DMS114 treated with DMSO at 0.1 percent for 48 hours (cell line): ENCODE measurements around the gene PAPPA2.

ENCODE experiments used
- DNase-seq: peaks from one replicate; lab custom pipeline; 2025; ENCODE audit not compliant: unreplicated experiment; lab: John Stamatoyannopoulos, UW

The PAPPA2 gene

DNA sequence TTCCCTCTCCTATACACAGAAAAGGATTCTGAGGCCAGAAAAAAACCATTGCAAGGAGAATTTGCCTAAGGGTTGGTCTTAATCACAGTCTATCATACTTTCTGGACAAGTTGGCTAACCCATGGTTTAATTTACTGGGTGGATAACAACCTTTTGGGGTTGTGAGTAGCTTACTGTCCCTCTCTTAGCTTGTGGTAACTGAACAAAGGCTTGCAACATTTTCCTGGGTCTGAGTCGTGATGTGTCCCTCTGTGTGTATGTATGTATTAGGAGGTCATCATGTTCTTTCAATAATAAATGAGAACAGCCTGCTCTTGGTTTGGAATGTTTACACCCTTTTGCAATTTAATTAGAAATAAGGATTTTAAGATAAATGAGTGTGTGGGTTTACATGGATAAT lies 36.7 kb downstream of the PAPPA2 start:
- no peak for DNase-seq

DNA sequence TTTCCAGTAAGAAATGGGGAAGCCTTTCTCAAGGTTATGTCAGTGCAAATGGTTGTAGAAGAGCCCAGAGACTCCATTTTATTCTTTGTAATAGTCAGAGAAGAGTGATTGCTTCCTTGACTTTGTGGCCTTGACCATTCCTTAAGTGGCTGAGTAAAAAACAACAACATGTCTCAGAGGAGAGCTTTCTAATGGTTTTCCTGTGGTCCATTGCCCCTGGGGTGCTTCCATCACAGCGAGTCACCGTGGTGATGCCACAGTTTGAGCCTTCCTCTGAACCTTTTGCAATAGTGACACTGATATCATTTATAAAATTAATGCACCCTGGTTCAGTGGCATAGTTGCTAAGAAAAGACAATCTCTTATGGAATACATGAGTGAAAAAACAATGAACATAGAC lies 38.6 kb downstream of the PAPPA2 start:
- DNase-seq, result no peak

GRCh38 chr1:176504848-176505553 lies 42.0 kb downstream of the PAPPA2 start:
- DNase-seq, result no peak

DNA sequence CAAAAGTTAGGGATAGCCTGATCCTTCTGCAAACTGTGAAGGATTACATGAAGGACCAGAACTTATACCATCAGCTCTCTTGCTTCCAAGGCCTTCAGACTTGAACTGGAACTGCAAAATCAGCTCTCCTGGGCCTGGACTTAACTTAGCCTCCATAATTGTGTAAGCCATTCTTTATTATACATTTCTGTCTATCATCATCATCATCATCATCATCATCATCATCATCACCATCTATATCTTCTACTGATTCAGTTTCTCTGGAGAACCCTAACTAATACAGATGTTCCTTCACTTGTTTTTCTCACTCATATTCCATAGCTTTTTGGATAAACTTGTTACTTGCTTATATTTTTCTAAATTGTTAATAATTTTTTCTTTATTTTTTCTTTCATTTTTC lies 50.0 kb downstream of the PAPPA2 start:
- no peak for DNase-seq

- DNase-seq, result no peak
These were observed 52.3 kb downstream of the PAPPA2 start for GRCh38 chr1:176515310-176515709.

GRCh38 chr1:176517484-176517883 lies 54.5 kb downstream of the PAPPA2 start:
- DNase-seq, result no peak

GRCh38 chr1:176521211-176521610 lies 58.2 kb downstream of the PAPPA2 start:
- no peak for DNase-seq

GRCh38 chr1:176522310-176522845 lies 59.4 kb downstream of the PAPPA2 start:
- no peak for DNase-seq

DNA sequence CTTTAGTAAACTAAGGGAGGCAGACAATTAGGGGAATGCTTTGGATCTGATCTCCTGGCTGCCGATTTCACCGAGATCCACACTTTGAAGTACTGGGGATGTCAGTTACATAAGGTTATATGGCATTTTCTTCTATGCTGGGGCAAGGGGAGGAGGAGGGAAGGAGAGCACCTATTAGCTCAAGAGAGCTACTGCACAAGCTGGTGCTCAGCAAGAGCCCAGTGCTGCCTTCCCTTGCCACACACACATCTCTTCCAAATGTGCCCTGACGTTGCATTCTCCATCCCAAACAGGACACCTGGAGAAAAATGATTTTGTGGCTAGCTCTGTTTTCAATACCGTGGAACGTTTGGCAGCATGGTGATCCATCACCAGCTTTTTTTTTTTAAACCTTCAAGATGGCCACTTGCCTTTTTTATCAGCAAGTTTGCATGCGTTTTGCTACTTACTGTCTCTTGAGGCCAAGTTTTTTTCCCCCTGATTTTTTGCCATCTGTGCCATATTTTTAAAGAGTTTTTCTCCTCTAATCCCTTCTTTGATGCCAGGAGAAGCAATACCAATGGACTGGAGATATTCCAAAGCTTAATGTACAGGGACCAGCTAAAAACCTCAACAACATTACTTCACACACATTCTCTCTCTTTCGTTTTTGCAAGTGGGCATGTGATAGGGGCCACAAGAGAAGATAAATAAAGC lies 66.6 kb downstream of the PAPPA2 start:
- no peak for DNase-seq

DNA sequence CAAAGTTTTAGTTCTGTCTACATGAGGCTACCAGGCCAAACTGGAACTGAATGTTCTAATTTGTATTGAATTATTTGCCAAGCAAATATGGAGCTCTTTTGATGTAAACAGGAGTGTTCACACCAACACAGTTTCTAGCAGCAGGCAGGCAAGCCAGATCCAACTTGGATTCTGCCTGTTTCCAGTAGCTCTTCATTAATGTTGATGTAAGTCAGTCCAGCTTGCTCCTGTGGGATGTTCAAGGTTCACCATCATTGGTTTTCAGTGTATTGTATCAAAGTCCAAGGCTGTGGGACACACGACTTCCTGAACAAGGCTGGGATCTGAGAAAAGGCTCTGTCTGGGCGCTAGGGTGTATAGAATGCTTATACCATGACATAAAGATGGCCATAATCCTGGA lies 68.1 kb downstream of the PAPPA2 start:
- no peak for DNase-seq

GRCh38 chr1:176531921-176532897 lies 69.2 kb downstream of the PAPPA2 start:
- DNase-seq, result no peak

DNA sequence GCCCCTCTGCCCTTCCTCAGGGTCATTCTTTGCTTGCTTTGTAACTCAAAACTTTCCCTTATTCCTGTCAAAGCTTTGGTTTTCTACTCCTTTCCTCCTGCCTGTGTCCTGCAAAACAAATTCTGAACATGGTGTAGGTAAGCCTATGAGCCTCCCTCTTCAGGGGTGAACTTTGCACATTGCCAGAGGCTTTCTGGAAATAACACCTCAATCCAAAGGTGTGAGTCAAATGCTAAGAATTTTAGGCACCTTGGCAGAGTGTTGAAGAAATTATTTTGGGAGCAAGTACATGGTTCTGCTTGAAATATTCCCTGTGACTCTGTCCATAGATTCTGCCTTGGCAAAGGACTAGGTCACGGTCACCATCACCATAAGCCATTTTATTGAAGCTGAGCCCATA lies 70.0 kb downstream of the PAPPA2 start:
- no peak for DNase-seq

DNA sequence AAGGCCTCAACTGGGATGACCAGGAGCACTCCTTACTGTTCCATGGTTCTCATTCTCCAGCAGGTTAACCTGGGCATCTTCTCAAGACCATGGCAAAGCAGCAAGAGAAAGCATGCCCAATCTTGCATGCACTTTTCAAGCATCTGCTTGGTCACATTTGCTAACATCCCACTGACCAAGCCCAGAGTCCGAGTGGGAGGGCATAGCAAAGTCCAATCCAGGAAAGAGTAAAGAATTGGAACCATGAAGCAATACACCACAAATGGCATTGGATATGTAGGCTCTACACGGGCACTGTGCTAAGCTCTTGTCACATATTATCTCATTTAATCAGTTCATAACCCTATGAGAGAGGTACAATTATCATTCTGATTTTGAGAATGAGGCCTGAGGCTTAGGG lies 73.6 kb downstream of the PAPPA2 start:
- DNase-seq, result no peak

GRCh38 chr1:176539018-176539417 lies 76.0 kb downstream of the PAPPA2 start:
- DNase-seq, result no peak

DNA sequence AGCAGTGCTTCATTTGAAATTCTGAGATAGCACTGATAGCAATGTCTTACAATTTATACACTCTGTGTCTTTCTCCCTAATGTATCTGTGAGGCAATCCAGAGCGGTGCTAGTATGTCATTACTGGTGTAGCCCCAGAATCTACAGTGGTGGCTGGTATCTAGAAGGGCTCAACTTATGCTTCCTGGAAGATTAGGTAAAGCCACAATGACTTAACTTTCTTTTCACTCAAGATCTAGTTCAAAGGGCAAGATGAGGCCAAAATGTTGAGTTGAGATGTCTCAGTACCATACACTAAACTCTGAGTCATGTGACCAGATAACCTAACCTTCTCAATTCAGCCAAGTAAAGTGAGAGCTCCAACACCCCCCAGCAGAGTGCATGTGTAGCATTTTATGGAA lies 77.5 kb downstream of the PAPPA2 start:
- DNase-seq, result no peak

- no peak for DNase-seq
These were observed 78.7 kb downstream of the PAPPA2 start for GRCh38 chr1:176541663-176542062.

- DNase-seq, result no peak
These were observed 79.4 kb downstream of the PAPPA2 start for GRCh38 chr1:176542352-176542751.

DNA sequence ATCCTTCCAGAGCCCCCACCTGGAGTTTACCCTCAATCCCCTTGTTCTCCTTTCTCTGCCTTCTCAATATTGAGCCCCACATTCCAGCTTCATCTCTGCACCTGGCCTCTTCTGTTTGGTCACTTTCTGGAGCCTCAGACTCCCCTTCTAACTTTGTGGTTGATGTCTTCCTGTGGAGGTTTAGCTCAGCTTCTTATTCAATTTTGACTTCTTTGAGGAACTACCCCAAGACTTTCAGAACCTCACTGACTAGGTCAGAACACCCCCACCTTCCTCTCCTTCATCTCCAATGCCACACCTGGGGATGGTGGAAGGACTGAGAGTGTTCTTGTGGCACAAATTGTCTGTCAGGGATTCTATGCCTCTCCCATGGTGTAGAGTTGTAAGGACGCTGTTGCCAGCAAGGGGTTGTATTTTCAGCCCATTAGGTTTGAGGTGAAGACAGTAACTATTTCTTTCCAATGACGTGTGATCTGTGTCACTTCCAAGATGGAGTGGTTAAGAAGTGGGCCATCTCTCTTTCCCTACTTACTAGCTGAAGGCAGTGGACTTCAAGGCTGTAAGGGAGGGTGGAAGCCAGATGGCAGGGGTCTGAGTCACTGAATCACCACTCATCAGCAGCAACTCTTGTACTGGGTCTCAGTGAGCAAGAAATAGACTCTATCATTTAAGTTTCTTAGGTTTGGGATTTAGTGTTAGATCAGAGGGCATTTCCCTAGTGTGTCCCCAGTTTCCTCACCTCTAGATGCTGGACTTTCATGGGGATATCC lies 80.6 kb downstream of the PAPPA2 start:
- DNase-seq, result no peak

- DNase-seq, result no peak
These were observed 82.2 kb downstream of the PAPPA2 start for GRCh38 chr1:176545034-176545639.

- no peak for DNase-seq
These were observed 83.8 kb downstream of the PAPPA2 start for GRCh38 chr1:176546825-176547224.
